Lower lobe of right lung (tissue), 2 donors: Measurements from ENCODE around the gene LYZ. TPM values are rescaled to one million over a fixed set of nuclear protein-coding genes. Genes with fewer than 3 reads are reported as not detected.
A peak's percentile ranks its signal among the peaks of the same experiment; 100 is the strongest.
"Not testable (repeated sequence)": the region's sequence is repeated elsewhere in the genome, so short reads cannot be mapped to it uniquely, and the experiment has no call there.

ENCODE experiments used
- ATAC-seq, 2 donors: fragments of 200-7000 bp; cut with Tn5 transposase; one replicate each; pipeline ENCODE4 v1.9.1; 2020 to 2022; ENCODE audit warnings: mild to moderate bottlenecking in 2 of 2, moderate library complexity in 2 of 2
- DNase-seq: peaks from one replicate; pipeline ENCODE4 v3.0.0-alpha.2; 2020
- H3K27ac ChIP-seq: fragments of 200-600 bp; one replicate; pipeline ENCODE4 v1.8.0; 2022
- H3K27me3 ChIP-seq: fragments of 200-600 bp; one replicate; pipeline ENCODE4 v1.8.0; 2022; ENCODE audit warnings: low read depth
- H3K36me3 ChIP-seq: fragments of 200-600 bp; one replicate; pipeline ENCODE4 v1.8.0; 2022; ENCODE audit warnings: mild to moderate bottlenecking
- H3K4me1 ChIP-seq: fragments of 200-600 bp; one replicate; pipeline ENCODE4 v1.8.0; 2022
- H3K4me3 ChIP-seq: fragments of 200-600 bp; one replicate; pipeline ENCODE4 v1.8.0; 2022; ENCODE audit warnings: mild to moderate bottlenecking
- H3K9me3 ChIP-seq: fragments of 200-600 bp; one replicate; pipeline ENCODE4 v1.8.0; 2022
- intact Hi-C: fragments of 100-400 bp; cut with DNase I; formaldehyde crosslinking; loops from one replicate; pipeline ENCODE4 v1.11.0; 2022
- long read RNA-seq: library from polyadenylated mRNA; unstranded; transcript quantifications from one replicate; pipeline ENCODE4 v2.0.0, GENCODE V29; 2021
- total RNA-seq: library from RNA; stranded (reverse); fragmentation: NEBNext Ultra II Directional; extraction: Animal tissue kit (Norgen Biotek cat#: 25700); gene quantifications from one replicate; pipeline ENCODE4 v1.2.1, GENCODE V29; 2021
- TF ChIP-seq, protein P1 (sequence below): fragments of 200-600 bp; IDR thresholded peaks from one replicate; pipeline ENCODE4 v1.8.0; 2022; ENCODE audit warnings: antibody characterized with exemption, mild to moderate bottlenecking
- donor health status: DM: no; HTN: yes; CAD: no; lungs with severe emphysema.

Gene LYZ
- 1,458 TPM for total RNA-seq
- long read RNA-seq, transcript LYZ-201 (4 exons, 1,530 nt) = major isoform, 271 of 353 reads
- long read RNA-seq, partial matches to known transcripts = 81 of 353 reads
- long read RNA-seq, other reads (novel, unspliced or antisense) = 0 of 353 reads

DNA sequence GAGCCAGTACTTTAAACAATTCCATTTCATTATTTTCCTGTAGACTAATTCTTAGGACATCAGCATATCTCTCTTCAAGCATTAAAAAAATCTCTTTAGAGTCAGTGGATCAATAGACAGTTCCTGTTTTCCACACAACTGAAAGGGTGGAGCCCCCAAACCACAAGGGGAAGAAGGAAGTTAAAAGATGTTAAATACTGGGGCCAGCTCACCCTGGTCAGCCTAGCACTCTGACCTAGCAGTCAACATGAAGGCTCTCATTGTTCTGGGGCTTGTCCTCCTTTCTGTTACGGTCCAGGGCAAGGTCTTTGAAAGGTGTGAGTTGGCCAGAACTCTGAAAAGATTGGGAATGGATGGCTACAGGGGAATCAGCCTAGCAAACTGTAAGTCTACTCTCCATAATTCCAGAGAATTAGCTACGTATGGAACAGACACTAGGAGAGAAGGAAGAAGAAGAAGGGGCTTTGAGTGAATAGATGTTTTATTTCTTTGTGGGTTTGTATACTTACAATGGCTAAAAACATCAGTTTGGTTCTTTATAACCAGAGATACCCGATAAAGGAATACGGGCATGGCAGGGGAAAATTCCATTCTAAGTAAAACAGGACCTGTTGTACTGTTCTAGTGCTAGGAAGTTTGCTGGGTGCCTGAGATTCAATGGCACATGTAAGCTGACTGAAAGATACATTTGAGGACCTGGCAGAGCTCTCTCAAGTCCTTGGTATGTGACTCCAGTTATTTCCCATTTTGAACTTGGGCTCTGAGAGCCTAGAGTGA, at the start of gene LYZ:
Gene LYZ (plus strand): TSS at position 220 of the 777 bp plus-strand sequence. CDS start 28 bp downstream, at position 248.
- H3K4me1 ChIP-seq = peaks cover 11% of the 10 kb centered on the region
- H3K4me3 ChIP-seq = peak within 1 kb of the TSS; percentile 41
- intact Hi-C loops = no loop called here
- H3K27me3 ChIP-seq = no peaks in the 10 kb centered on the region
- TF ChIP-seq, protein P1, sequence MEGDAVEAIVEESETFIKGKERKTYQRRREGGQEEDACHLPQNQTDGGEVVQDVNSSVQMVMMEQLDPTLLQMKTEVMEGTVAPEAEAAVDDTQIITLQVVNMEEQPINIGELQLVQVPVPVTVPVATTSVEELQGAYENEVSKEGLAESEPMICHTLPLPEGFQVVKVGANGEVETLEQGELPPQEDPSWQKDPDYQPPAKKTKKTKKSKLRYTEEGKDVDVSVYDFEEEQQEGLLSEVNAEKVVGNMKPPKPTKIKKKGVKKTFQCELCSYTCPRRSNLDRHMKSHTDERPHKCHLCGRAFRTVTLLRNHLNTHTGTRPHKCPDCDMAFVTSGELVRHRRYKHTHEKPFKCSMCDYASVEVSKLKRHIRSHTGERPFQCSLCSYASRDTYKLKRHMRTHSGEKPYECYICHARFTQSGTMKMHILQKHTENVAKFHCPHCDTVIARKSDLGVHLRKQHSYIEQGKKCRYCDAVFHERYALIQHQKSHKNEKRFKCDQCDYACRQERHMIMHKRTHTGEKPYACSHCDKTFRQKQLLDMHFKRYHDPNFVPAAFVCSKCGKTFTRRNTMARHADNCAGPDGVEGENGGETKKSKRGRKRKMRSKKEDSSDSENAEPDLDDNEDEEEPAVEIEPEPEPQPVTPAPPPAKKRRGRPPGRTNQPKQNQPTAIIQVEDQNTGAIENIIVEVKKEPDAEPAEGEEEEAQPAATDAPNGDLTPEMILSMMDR = no peak
- peak; percentile 86 to 92 for ATAC-seq
- no peaks in the 10 kb centered on the region for H3K9me3 ChIP-seq
- DNase-seq = no peak
- no peaks in the 10 kb centered on the region for H3K36me3 ChIP-seq
- H3K27ac ChIP-seq = peak within 1 kb of the TSS; percentile 43

DNA sequence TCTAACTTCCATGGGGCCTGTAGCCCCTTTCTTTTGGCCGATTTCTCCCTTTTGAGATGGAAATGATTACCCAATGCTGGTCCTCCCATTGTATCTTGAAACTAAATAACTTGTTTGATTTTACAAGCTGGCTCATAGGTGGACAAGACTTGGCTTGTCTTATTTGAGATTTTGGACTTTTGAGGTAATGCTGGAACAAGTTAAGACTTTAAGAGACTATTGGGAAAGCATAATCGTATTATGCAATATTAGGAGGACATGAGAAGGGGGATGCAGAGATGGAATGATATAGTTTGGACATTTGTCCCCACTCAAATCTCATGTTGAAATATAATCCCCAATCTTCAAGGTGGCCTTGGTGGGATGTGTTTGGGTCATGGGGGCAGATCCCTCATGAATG, 49.2 kb upstream of the LYZ start:
- TF ChIP-seq, protein P1 = no peak
- H3K4me3 ChIP-seq = no peak overlapping the region
- no peaks in the 10 kb centered on the region for H3K36me3 ChIP-seq
- no peaks in the 10 kb centered on the region for H3K27me3 ChIP-seq
- H3K27ac ChIP-seq = no peak overlapping the region
- no peaks in the 10 kb centered on the region for H3K9me3 ChIP-seq
- intact Hi-C loops = no loop called here
- no peaks in the 10 kb centered on the region for H3K4me1 ChIP-seq
- no peak for DNase-seq
- no peak for ATAC-seq

DNA sequence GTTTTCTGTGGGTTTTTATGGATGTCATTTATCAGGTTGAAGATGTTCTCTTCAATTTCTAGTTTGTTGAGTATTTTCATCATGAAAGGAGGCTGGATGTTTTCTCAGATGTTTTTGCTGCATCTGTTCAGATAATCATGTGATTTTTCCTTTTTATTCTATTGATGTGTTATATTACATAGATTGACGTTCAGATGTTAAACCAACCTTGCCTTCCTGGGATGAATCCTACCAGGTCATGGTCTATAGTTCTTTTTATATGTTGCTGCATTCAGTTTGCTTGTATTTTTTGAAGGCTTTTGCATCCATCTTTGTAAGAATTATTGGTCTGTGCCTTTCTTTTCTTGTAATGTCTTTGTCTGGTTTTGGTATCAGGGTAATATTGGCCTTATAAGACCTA, 43.9 kb upstream of the LYZ start:
- DNase-seq (no peak), ATAC-seq (no peak)
- H3K36me3 ChIP-seq = no peaks in the 10 kb centered on the region
- intact Hi-C loops = no loop called here
- TF ChIP-seq, protein P1 = no peak
- H3K4me1 ChIP-seq = no peaks in the 10 kb centered on the region
- H3K27me3 ChIP-seq = no peaks in the 10 kb centered on the region
- H3K27ac ChIP-seq = no peak overlapping the region
- H3K4me3 ChIP-seq = no peak overlapping the region
- H3K9me3 ChIP-seq = peaks cover 14% of the 10 kb centered on the region

DNA sequence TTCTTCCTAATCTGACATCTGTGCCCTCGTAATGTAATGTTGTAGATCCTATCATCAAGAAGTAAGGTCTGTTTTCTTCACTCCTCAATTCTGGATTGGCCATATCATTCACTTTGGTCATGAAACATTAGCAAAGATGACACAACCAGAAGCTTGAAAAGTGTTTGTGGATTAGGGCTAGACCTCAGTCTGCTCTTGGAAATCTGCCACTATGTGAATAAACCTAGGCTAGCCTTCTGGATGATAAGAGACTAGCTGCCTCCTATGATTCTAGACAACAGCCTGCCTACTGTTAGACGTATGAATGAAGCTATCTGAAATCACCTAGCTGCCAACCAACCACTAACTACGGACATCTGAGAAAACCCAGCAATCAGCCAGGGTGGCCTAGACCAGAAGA, 38.7 kb upstream of the LYZ start:
- intact Hi-C loops = no loop called here
- DNase-seq (no peak), ATAC-seq (no peak)
- no peaks in the 10 kb centered on the region for H3K36me3 ChIP-seq
- peaks cover 9% of the 10 kb centered on the region for H3K9me3 ChIP-seq
- TF ChIP-seq, protein P1 = no peak
- no peak overlapping the region for H3K27ac ChIP-seq
- H3K27me3 ChIP-seq = no peaks in the 10 kb centered on the region
- no peaks in the 10 kb centered on the region for H3K4me1 ChIP-seq
- no peak overlapping the region for H3K4me3 ChIP-seq

DNA sequence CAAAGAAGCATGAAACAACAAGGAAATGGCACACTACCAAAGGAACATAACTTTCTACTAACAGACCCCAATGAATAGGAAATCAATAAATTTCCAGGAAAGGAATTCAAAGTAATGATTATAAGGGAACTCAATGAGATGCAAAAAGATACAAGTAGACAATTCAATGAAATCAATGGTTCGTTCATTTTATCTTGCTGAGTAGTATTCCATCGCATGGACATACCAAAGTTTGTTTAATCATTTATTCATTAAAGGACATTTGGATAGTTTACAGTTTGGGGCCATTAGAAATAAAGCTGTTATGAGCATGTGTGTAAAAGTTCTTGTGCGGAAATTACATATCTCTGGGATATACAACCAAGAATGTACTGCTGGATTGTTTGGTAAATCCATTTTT, 35.0 kb upstream of the LYZ start:
- no peak overlapping the region for H3K4me3 ChIP-seq
- H3K36me3 ChIP-seq = no peaks in the 10 kb centered on the region
- H3K9me3 ChIP-seq = no peaks in the 10 kb centered on the region
- TF ChIP-seq, protein P1 = no peak
- no peak for DNase-seq
- intact Hi-C loops = no loop called here
- no peak for ATAC-seq
- no peaks in the 10 kb centered on the region for H3K27me3 ChIP-seq
- H3K4me1 ChIP-seq = no peaks in the 10 kb centered on the region
- no peak overlapping the region for H3K27ac ChIP-seq

DNA sequence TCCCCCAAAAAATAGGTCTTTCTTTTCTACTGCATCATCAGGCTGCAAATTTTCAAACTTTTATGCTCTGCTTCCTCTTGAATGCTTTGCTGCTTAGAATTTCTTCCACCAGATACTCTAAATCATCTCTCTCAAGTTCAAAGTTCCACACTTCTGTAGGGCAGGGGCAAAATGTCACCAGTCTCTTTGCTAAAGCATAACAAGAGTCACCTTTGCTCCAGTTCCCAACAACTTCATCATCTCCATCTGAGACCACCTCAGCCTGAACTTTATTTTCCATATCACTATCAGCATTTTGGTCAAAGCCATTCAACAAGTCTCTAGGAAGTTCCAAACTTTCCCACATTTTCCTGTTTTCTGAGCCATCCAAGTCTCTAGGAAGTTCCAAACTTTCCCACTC, 31.4 kb upstream of the LYZ start:
- H3K4me3 ChIP-seq, DNase-seq, H3K4me1 ChIP-seq, intact Hi-C loops, ATAC-seq, H3K9me3 ChIP-seq, H3K27ac ChIP-seq, H3K36me3 ChIP-seq, H3K27me3 ChIP-seq: not testable (repeated sequence)

DNA sequence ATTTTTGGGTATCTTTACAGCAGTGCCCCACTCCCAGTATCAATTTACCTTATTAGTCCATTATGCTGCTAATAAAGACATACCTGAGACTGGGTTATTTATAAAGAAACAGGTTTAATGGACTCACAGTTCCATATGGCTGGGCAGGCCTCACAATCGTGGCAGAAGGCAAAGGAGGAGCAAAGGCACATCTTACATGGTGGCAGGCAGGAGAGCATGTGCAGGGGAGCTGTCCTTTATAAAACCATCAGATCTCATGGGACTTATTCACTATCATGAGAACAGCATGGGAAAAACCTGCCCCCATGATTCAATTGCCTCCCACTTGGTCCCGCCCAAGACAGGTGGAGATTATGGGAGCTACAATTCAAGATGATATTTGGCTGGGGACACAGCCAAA, 30.9 kb upstream of the LYZ start:
- H3K27me3 ChIP-seq, DNase-seq, intact Hi-C loops, H3K9me3 ChIP-seq, H3K4me1 ChIP-seq, H3K4me3 ChIP-seq, ATAC-seq, H3K27ac ChIP-seq, H3K36me3 ChIP-seq: not testable (repeated sequence)
